Ishikawa (cell line): ENCODE measurements around the gene ACTN3.

ENCODE experiments used
- CEBPB ChIP-seq: IDR thresholded peaks from 2 replicates; pipeline ENCODE4 v1.6.1; 2012
- CREB1 ChIP-seq: IDR thresholded peaks from 2 replicates; pipeline ENCODE4 v1.6.1; 2012; ENCODE audit warnings: low read depth
- EGR1 ChIP-seq: IDR thresholded peaks from 2 replicates; pipeline ENCODE4 v1.6.1; 2012
- EP300 ChIP-seq: IDR thresholded peaks from 2 replicates; pipeline ENCODE4 v1.6.1; 2012; ENCODE audit warnings: borderline replicate concordance
- FOXM1 ChIP-seq: IDR thresholded peaks from 2 replicates; pipeline ENCODE4 v1.6.1; 2012; ENCODE audit warnings: low read depth, borderline replicate concordance
- MAX ChIP-seq: IDR thresholded peaks from 2 replicates; pipeline ENCODE4 v1.6.1; 2012
- NFIC ChIP-seq: IDR thresholded peaks from 2 replicates; pipeline ENCODE4 v1.6.1; 2012
- RAD21 ChIP-seq: IDR thresholded peaks from 2 replicates; pipeline ENCODE4 v1.6.1; 2012; ENCODE audit warnings: low read depth
- TAF1 ChIP-seq: IDR thresholded peaks from 2 replicates; pipeline ENCODE4 v1.6.1; 2012; ENCODE audit warnings: low read depth, mild to moderate bottlenecking
- TCF12 ChIP-seq: IDR thresholded peaks from 2 replicates; pipeline ENCODE4 v1.6.1; 2012; ENCODE audit warnings: low read depth
- TEAD4 ChIP-seq: IDR thresholded peaks from 2 replicates; pipeline ENCODE4 v1.6.1; 2012
- YY1 ChIP-seq: IDR thresholded peaks from 2 replicates; pipeline ENCODE4 v1.6.1; 2012; ENCODE audit warnings: low read depth
- ZBTB7A ChIP-seq: IDR thresholded peaks from 2 replicates; pipeline ENCODE4 v1.6.1; 2012; ENCODE audit warnings: low read depth
- TF ChIP-seq, protein P1 (sequence below): IDR thresholded peaks from 2 replicates; pipeline ENCODE4 v1.6.1; 2012
- TF ChIP-seq, protein P2 (sequence below): IDR thresholded peaks from 2 replicates; pipeline ENCODE4 v1.6.1; 2012; ENCODE audit warnings: low read depth, mild to moderate bottlenecking

The ACTN3 gene

GRCh38 chr11:66603072-66603471, 56.4 kb downstream of the ACTN3 start:
- TF ChIP-seq EP300 (no peak), FOXM1 (no peak), TAF1 (no peak), RAD21 (no peak), YY1 (no peak), EGR1 (no peak), TCF12 (no peak), TEAD4 (no peak), CEBPB (no peak), NFIC (no peak)
- TF ChIP-seq, protein P1, sequence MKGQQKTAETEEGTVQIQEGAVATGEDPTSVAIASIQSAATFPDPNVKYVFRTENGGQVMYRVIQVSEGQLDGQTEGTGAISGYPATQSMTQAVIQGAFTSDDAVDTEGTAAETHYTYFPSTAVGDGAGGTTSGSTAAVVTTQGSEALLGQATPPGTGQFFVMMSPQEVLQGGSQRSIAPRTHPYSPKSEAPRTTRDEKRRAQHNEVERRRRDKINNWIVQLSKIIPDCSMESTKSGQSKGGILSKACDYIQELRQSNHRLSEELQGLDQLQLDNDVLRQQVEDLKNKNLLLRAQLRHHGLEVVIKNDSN, result no peak

- TF ChIP-seq, protein P2, sequence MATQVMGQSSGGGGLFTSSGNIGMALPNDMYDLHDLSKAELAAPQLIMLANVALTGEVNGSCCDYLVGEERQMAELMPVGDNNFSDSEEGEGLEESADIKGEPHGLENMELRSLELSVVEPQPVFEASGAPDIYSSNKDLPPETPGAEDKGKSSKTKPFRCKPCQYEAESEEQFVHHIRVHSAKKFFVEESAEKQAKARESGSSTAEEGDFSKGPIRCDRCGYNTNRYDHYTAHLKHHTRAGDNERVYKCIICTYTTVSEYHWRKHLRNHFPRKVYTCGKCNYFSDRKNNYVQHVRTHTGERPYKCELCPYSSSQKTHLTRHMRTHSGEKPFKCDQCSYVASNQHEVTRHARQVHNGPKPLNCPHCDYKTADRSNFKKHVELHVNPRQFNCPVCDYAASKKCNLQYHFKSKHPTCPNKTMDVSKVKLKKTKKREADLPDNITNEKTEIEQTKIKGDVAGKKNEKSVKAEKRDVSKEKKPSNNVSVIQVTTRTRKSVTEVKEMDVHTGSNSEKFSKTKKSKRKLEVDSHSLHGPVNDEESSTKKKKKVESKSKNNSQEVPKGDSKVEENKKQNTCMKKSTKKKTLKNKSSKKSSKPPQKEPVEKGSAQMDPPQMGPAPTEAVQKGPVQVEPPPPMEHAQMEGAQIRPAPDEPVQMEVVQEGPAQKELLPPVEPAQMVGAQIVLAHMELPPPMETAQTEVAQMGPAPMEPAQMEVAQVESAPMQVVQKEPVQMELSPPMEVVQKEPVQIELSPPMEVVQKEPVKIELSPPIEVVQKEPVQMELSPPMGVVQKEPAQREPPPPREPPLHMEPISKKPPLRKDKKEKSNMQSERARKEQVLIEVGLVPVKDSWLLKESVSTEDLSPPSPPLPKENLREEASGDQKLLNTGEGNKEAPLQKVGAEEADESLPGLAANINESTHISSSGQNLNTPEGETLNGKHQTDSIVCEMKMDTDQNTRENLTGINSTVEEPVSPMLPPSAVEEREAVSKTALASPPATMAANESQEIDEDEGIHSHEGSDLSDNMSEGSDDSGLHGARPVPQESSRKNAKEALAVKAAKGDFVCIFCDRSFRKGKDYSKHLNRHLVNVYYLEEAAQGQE, result no peak
- TF ChIP-seq RAD21 (no peak), MAX (no peak), YY1 (no peak), EGR1 (no peak), TCF12 (no peak), CREB1 (no peak), TEAD4 (no peak), NFIC (no peak), CEBPB (no peak), ZBTB7A (no peak), FOXM1 (no peak), EP300 (no peak), TAF1 (no peak)
- TF ChIP-seq, protein P1, result no peak
These were observed 57.5 kb downstream of the ACTN3 start for GRCh38 chr11:66604155-66604554.

DNA sequence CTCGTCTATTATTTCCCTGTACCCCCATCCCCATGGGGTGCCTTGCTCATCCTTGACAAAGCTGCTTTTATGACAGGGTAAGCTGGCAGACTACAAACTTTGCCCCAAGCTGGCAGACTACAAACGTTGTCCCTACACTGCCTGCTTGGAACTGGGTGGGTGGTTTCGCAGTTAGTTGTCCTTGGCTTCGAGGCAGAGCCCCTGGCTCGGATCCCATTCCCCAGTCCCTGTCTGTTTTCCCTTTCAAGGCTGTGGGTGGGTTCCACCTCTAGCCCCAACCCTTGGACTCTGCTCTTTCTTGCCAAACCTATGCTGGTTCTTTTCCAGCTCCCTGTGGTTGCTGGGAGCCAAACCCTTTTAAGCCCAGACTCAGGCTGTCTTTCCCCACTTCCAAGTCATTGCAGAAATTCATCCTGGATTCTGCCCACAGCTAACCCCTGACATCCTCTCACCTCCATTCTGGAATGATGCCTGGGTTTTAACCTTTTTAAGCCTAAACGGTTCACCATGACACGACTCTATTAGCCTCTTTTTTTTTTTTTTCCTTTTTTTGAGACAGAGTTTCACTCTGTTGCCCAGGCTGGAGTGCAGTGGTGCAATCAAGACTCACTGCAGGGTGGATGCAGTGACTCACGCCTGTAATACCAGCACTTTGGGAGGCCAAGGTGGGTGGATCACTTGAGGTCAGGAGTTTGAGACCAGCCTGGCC, 60.6 kb downstream of the ACTN3 start:
- TF ChIP-seq EP300 (no peak), CREB1 (no peak), FOXM1 (no peak), NFIC (0 out of 2 replicates have a peak, but pooled peaks have one; percentile 6), CEBPB (peak; percentile 37; the same call in 1 of the 2 replicates), MAX (0 out of 2 replicates have a peak, but pooled peaks have one; percentile 9), TEAD4 (no peak), EGR1 (no peak), YY1 (no peak), TAF1 (no peak), ZBTB7A (no peak), RAD21 (no peak), TCF12 (no peak)
- TF ChIP-seq, protein P1, result no peak
- TF ChIP-seq, protein P2, result no peak

GRCh38 chr11:66609721-66610617, 63.3 kb downstream of the ACTN3 start:
- TF ChIP-seq MAX, result no peak

GRCh38 chr11:66612458-66612857, 65.8 kb downstream of the ACTN3 start:
- TF ChIP-seq CEBPB (no peak), ZBTB7A (no peak), TCF12 (no peak), CREB1 (no peak), EP300 (no peak), FOXM1 (no peak), TAF1 (no peak)
